Right renal pelvis (tissue), 4 donors: ENCODE measurements around the gene RIN1. TPM values are rescaled to one million over a fixed set of nuclear protein-coding genes. Genes with fewer than 3 reads are reported as not detected.

Experiments used
- DNase-seq, 4 donors: peaks; one replicate each; pipeline ENCODE4 v3.0.0-alpha.2; 2013; ENCODE audit warnings: low read depth in 4 of 4, low spot score in 3 of 4, missing footprints in 1 of 4
- polyA plus RNA-seq, 4 donors: library from polyadenylated mRNA; unstranded; fragments of 120-200 nt; gene quantifications; one replicate each; pipeline ENCODE4 v1.2.1, GENCODE V29; 2013; ENCODE audit not compliant: insufficient read length in 4 of 4

The RIN1 gene
- polyA plus RNA-seq, 4 donors = 2.5 to 3.1 (median 2.9) TPM

- DNase-seq = no peak
These were observed 51.6 kb downstream of the RIN1 start for GRCh38 chr11:66284526-66285078.

DNA sequence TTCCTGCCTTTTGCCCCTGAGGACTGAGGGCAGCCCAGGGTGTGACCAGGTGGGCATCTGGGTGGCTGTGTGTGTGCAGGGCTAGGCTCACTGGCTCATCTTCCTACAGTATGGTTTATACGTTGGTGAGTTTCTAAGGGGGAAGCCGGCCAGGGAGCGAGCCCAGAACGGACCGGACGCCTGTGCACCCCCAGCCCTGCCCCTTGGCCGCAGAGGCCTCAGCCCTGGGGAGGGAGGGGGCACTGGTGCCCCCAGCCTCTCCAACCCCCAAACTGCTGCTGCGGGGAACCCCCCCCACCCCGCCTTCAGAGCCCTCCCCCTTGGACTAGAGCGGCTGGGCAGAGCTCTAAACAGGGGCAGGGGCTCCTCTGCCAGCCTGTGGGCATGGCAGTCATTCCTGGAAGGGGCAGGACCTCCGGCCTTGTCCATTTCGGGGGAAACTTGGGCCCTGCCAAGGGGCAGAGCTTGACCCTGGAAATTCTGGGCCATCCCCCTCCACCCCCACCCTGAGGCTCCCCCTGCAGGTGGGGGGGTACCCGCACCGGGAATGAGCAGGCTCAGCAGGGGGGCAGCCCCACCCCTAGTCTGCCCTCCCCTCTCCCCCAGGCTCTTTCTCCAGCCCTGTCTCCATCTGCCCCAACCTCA, 52.7 kb downstream of the RIN1 start:
- DNase-seq = no peak

- peak; percentile 92 to 96 (median 95) for DNase-seq
These were observed 53.5 kb downstream of the RIN1 start for GRCh38 chr11:66282468-66283455.

Other genes starting within 250 kb of the RIN1 start
- 10 to 100 TPM; 16.7 to 28.1 (median 19.9) TPM for gene KLC2, start 78.7 kb downstream of the RIN1 start, polyA plus RNA-seq
- 100 to 1,000 TPM; 126 to 156 (median 129) TPM for gene RAB1B, start 67.8 kb downstream of the RIN1 start, polyA plus RNA-seq
- 1 to 10 TPM; 3.4 to 4.7 (median 4.1) TPM for gene CNIH2, start 58.3 kb downstream of the RIN1 start, polyA plus RNA-seq
- 10 to 100 TPM; 48.5 to 67.8 (median 50.8) TPM for gene YIF1A, start 47.3 kb downstream of the RIN1 start, polyA plus RNA-seq
- under 1 TPM in 1 of 4 donors, not detected in 3; 0.05 TPM for gene TMEM151A, start 44.5 kb downstream of the RIN1 start, polyA plus RNA-seq
- 10 to 100 TPM; 69.0 to 80.6 (median 73.7) TPM for gene CD248, start 19.4 kb downstream of the RIN1 start, polyA plus RNA-seq
- gene BRMS1, start 8.7 kb upstream of the RIN1 start, polyA plus RNA-seq = 10 to 100 TPM; 30.3 to 34.9 (median 31.4) TPM
- gene B4GAT1, start 11.2 kb upstream of the RIN1 start, polyA plus RNA-seq = 10 to 100 TPM; 53.4 to 62.9 (median 56.8) TPM
- gene SLC29A2, start 35.3 kb upstream of the RIN1 start, polyA plus RNA-seq = 10 to 100 TPM; 18.5 to 23.1 (median 20.8) TPM
- gene NPAS4, start 84.6 kb upstream of the RIN1 start, polyA plus RNA-seq = under 1 TPM; 0.12 to 0.30 (median 0.26) TPM
- gene MRPL11, start 102.4 kb upstream of the RIN1 start, polyA plus RNA-seq = 10 to 100 TPM; 72.4 to 80.1 (median 78.3) TPM
- 1 to 10 TPM; 4.5 to 7.0 (median 5.2) TPM for gene PELI3, start 130.5 kb upstream of the RIN1 start, polyA plus RNA-seq
- gene DPP3, start 144.0 kb upstream of the RIN1 start, polyA plus RNA-seq = 10 to 100 TPM; 19.7 to 26.0 (median 22.5) TPM
- gene BBS1, start 174.2 kb upstream of the RIN1 start, polyA plus RNA-seq = 10 to 100 TPM; 68.9 to 76.6 (median 76.0) TPM
- gene ZDHHC24, start 209.6 kb upstream of the RIN1 start, polyA plus RNA-seq = 10 to 100 TPM in 1 of 4 donors, 1 to 10 TPM in 3; 7.8 to 11.9 (median 8.5) TPM
- under 1 TPM; 0.40 to 0.67 (median 0.50) TPM for gene ACTN3, start 210.5 kb upstream of the RIN1 start, polyA plus RNA-seq
- 100 to 1,000 TPM in 3 of 4 donors, 10 to 100 TPM in 1; 94.2 to 115 (median 103) TPM for gene CTSF, start 232.2 kb upstream of the RIN1 start, polyA plus RNA-seq